Stimulated activated CD8-positive, alpha-beta memory T cell treated with anti-CD3 and anti-CD28 coated beads, Interleukin-15, amount 100 ng/mL, for 48 hours (primary cell): ENCODE results near the gene MOB3B.
"Not testable (repeated sequence)": the region's sequence is repeated elsewhere in the genome, so short reads cannot be mapped to it uniquely, and the experiment has no call there.

Experiments used
- DNase-seq, 2 donors: peaks; one replicate each; pipeline ENCODE4 v3.0.0-alpha.2; 2020; ENCODE audit warnings: low read depth in 2 of 2

Gene MOB3B

GRCh38 chr9:27423915-27424710 lies 105.5 kb downstream of the MOB3B start:
- DNase-seq = no peak

DNA sequence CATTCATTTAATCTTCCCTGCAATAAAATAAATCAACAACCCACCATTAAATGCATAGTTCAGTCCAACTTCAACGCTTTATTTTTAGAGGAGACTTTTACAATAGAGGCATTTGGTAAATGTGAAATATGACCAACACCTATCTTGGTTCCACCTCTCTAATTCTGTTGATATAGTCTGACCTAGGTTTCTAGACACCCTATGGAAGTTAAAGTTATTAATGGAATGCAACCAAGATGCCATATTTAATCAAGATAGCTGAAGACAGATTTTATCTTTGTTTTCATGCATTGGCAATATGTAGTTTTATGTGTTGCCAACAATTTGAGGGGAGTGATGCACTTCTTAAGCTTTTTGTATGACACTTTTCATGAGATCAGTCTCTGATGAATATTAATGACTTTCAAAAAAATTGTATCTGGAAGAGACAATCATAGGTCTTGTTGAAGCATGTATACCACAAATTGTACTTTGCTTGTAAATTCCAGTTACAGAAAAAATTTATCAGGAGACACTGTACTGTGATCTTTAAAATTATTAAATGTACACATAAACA lies 107.3 kb downstream of the MOB3B start:
- no peak for DNase-seq

DNA sequence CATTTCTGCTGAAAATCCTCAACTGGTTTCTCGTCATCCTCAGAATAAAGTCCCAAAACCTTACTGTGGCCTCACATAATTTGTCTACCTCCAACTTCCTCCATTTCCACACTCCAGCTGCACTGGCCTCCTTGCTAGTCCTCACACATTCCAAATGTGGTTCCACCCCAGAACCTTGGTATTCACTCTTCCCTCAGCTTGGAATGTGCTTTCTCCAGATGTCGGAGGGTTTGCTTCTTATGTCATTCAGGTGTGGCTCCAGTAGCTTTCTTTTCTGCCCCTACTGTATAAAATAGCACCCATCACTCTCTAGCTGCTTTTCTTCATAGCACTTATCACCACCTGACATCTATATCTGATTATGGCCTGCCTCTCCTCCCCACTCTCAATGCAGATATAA lies 108.0 kb downstream of the MOB3B start:
- no peak for DNase-seq

DNA sequence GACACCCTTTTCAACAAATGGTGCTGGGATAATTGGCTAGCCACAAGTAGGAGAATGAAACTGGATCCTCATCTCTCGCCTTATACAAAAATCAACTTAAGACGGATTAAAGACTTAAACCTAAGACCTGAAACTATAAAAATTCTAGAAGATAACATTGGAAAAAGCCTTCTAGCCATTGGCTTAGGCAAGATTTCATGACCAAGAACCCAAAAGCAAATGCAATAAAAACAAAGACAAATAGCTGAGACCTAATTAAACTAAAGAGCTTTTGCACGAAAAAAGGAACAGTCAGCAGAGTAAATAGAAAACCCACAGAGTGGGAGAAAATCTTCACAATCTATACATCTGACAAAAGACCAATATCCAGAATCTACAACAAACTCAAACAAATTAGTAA lies 110.1 kb downstream of the MOB3B start:
- DNase-seq = not testable (repeated sequence)

DNA sequence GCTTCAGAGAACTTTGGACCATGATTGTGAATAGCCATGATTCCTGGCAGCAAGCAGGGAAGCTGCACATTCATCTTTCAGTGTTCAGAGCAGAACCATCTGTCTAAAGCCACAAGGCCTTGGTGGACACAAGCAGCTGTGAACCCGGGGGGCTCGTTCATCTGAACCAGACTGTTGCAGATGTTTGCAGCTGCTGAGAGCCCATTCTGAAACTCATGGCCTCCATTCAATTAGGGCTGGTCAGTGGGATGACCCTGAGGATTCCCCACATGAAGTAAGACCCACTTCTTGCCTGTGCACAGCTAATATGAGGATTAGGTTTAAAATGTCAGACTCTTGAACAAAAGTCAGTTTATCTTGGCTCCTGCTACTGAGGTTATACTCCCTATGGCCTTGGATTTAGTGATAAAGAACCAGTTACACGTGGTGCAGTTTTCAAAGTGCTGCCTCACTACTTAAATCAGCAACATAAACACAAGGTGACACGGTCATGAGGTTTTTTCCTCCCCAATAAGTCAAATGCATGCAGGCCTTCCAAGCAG lies 115.3 kb downstream of the MOB3B start:
- DNase-seq = no peak

GRCh38 chr9:27413511-27414219 lies 115.9 kb downstream of the MOB3B start:
- no peak for DNase-seq

DNA sequence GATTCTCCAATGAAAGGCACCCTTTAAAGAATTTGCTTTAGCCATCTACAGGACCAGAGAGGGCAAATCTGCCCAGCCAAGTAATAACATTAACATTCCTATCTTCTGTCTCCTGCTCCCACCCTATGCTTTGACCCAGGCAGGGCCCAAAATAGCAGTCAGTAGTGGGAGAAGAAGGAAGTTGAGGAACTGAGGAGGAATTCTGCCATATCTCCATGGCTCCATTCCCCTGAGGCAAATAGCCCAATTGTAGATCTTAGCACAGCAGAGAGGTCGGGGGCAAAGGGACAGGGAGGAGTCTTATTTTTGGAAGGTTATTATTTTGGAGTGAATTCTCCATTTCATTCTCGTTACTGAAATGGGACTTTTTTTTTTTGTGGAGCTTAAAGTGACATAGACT lies 116.7 kb downstream of the MOB3B start:
- no peak for DNase-seq

- DNase-seq = no peak
Measured at GRCh38 chr9:27412081-27412480, 117.5 kb downstream of the MOB3B start.

- no peak for DNase-seq
Measured at GRCh38 chr9:27408482-27408881, 121.1 kb downstream of the MOB3B start.

DNA sequence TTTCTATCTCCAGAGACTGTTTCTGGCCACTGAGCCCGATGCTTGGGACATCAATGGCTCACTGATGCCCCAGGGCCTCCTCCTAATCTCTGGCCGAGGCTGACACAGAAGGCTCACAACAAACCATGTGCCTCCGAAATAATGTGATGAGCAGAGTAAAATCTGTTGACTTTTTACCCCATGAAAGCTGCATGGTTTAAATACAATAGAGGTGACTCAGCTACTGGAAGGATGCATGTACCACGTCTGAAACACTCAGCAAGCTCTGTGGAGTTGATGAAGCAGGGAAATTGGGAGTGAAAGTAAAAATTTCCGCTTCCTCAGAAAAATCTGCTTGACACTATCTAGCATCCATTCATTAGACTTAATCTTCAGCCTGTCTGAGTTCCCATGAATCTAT lies 121.6 kb downstream of the MOB3B start:
- DNase-seq = no peak

GRCh38 chr9:27407491-27407890 lies 122.1 kb downstream of the MOB3B start:
- no peak for DNase-seq

DNA sequence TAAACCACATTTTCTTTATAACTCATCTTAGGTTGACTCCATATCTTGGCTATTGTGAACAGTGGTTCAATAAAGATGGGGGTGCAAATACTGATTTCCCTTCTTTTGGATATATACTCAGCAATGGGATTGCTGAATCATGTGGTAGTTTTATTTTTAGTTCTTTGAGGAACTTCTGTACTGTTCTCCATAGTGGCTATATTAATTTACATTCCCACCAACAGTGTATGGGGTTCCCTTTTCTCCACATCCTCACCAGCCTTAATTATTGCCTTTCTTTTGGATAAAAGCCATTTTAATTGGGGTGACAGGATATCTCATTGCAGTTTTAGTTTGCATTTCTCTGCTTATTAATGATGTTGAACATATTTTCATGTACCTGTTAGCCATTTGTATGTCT lies 125.0 kb downstream of the MOB3B start:
- DNase-seq = no peak

GRCh38 chr9:27402626-27403025 lies 127.0 kb downstream of the MOB3B start:
- no peak for DNase-seq

GRCh38 chr9:27400334-27400880 lies 129.2 kb downstream of the MOB3B start:
- DNase-seq = no peak

GRCh38 chr9:27398982-27399653 lies 130.5 kb downstream of the MOB3B start:
- no peak for DNase-seq

DNA sequence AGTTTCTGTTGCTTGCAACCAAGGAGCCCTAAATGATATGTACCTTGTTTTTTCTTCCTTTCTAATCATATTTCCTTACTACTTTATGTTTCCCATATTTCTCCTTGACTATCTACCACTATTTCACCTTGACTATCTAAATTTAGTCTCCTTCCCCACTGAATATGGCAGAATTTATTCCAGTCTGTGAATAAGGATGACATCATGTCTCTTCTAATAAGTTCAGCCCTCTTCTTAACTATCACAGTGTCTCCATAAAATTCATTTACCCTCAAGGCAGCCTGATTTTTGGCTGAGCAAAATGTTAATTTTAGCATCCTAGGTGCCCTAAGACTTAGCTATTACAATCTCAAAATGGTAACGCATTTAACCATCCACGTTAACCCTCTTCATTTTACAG lies 133.1 kb downstream of the MOB3B start:
- DNase-seq = no peak

DNA sequence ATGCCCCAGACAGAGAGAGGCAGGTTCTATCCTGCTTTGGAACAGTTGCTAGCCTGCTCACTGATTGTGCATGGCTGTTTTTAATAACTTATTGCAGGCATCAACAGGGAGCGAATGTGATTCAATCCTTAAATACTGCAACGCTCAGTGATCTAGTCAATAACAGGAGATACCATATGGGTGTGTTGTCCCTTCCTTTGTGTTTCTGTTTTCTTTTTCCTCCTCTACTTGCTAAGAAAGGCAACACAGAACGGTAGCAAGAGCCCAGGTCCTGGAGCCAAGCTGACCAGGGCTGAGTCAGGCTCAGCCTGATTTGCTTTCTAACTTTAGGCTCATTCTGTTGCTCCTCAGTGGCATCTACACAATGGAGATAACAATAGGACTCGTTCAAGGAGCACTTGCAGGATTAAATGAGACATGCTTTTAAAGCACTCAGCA lies 134.1 kb downstream of the MOB3B start:
- DNase-seq = no peak

- no peak for DNase-seq
Measured at GRCh38 chr9:27394826-27395201, 134.8 kb downstream of the MOB3B start.

DNA sequence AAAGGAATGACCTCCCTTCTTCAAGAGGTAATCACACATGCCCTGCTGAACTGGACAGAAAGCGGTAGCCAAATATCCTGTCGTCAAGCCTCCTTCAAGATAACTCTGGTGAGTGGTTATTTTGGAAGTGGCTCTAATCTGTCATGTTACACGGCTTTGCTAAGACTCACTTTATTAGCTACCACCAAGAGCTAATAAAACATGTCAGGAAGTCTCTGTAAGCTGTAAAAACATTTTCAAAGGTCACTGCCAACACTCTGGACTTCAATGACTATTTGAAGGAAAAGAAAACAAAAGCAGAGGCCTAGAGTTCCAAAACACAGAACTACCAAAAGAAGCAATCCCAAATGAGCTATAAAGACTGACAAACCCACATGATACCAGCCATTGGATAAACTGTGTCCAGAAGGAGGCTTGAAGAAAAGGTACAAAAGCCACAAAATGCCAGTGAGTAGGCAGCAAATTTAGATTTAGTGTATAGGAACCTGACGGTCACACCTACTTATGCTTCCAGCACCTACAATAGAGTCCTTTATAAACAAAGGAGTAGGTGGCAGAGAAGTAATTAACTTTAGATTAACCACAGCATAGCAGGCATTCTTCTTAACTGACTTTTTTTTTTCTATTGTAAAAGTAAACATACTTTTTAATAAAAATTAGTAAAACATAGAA lies 135.3 kb downstream of the MOB3B start:
- DNase-seq = no peak

- no peak for DNase-seq
Measured at GRCh38 chr9:27393054-27393846, 136.4 kb downstream of the MOB3B start.

DNA sequence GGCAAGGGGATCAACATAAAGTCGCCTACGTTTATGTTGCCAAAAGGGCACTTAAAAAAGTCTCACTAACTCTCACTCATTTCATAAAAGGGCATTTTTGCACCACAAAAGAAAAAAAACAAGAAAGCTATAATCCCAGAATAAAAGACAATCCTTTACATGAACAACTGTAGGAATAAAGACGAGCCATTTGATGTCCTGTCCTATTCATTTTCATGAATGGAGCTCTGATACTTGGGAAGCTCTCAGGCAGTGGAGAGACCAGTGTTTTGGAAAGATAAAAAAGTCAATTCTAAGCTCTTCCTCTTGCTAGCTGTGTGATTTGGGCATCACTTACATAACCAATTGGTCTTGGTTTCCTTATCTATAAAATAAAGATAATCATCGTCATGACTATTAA lies 137.2 kb downstream of the MOB3B start:
- DNase-seq = no peak
